ENCODE results near the gene PAK2.

PAK2 gene

GRCh38 chr3:196697270-196697669, 42.4 kb upstream of the PAK2 start:
- H3K27ac ChIP-seq: no peak overlapping the region
- no peak for TF ChIP-seq CTCF (IDR thresholded peaks at IDR 0.05)
- DNase-seq (ENCODE audit: low spot score): no peak
- no peak overlapping the region for H3K4me3 ChIP-seq

- no peak for DNase-seq (ENCODE audit: low spot score)
- no peak for TF ChIP-seq CTCF (IDR thresholded peaks at IDR 0.05)
- Histone ChIP-seq H3K27ac (no peak overlapping the region), H3K4me3 (no peak overlapping the region)
Observed at GRCh38 chr3:196699749-196700148, 39.9 kb upstream of the PAK2 start.

GRCh38 chr3:196700801-196701200, 38.9 kb upstream of the PAK2 start:
- no peak for TF ChIP-seq CTCF (IDR thresholded peaks at IDR 0.05)
- no peak overlapping the region for H3K4me3 ChIP-seq
- H3K27ac ChIP-seq: no peak overlapping the region
- DNase-seq (ENCODE audit: low spot score): no peak

- Histone ChIP-seq H3K4me3 (no peak overlapping the region), H3K27ac (no peak overlapping the region)
- no peak for TF ChIP-seq CTCF (IDR thresholded peaks at IDR 0.05)
- DNase-seq (ENCODE audit: low spot score): no peak
Observed at GRCh38 chr3:196706327-196706726, 33.3 kb upstream of the PAK2 start.

GRCh38 chr3:196706731-196707130, 32.9 kb upstream of the PAK2 start:
- no peak for DNase-seq (ENCODE audit: low spot score)
- TF ChIP-seq CTCF (IDR thresholded peaks at IDR 0.05): no peak
- H3K27ac ChIP-seq: no peak overlapping the region
- H3K4me3 ChIP-seq: no peak overlapping the region

GRCh38 chr3:196707566-196707965, 32.1 kb upstream of the PAK2 start:
- no peak for TF ChIP-seq CTCF (IDR thresholded peaks at IDR 0.05)
- DNase-seq (ENCODE audit: low spot score): no peak
- Histone ChIP-seq H3K4me3 (no peak overlapping the region), H3K27ac (no peak overlapping the region)

GRCh38 chr3:196708467-196708866, 31.2 kb upstream of the PAK2 start:
- Histone ChIP-seq H3K27ac (no peak overlapping the region), H3K4me3 (no peak overlapping the region)
- DNase-seq (ENCODE audit: low spot score): no peak
- TF ChIP-seq CTCF (IDR thresholded peaks at IDR 0.05): no peak
